SHP77 (cell line): ENCODE measurements around the gene DPP4.
"Not testable (repeated sequence)": the region's sequence is repeated elsewhere in the genome, so short reads cannot be mapped to it uniquely, and the experiment has no call there.

Experiments
- DNase-seq, 2 experiments: peaks; one replicate each; lab custom pipeline; 2025; lab: John Stamatoyannopoulos, UW

The DPP4 gene

GRCh38 chr2:161988589-161988988 is 85.4 kb downstream of the DPP4 start:
- DNase-seq: no peak

GRCh38 chr2:161987311-161987710 is 86.7 kb downstream of the DPP4 start:
- DNase-seq: no peak

GRCh38 chr2:161983866-161984265 is 90.1 kb downstream of the DPP4 start:
- DNase-seq: no peak

- DNase-seq: no peak
Observed at GRCh38 chr2:161983331-161983651, 90.7 kb downstream of the DPP4 start.

- no peak for DNase-seq
Observed at GRCh38 chr2:161982548-161983330, 91.3 kb downstream of the DPP4 start.

DNA sequence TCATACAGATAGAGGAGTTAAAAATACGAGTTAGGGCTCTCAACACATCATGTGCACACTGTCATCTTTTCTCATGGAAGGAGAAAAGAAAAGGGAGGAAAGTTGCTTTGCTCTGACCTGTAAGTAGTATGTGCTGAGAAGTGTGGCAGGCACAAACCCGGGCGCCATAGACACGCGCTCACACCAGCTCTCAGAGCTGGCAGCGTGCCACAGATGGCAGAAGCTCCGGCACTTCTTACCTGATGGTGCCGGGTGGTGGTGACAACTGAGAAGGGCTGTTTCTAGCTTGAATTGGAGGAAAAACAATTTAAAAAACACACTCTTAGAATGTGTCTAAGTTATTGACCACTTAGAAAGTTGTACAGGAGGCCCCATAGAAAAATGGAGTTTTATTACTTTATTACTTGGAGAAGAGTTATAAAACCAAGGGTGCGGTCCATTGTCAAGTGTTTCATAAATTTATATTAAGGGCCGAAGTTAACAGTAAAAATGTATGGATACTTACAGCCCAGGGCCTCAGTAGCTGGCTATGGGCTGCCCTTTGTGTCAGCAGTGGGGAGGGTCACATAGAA is 92.2 kb downstream of the DPP4 start:
- DNase-seq: no peak

DNA sequence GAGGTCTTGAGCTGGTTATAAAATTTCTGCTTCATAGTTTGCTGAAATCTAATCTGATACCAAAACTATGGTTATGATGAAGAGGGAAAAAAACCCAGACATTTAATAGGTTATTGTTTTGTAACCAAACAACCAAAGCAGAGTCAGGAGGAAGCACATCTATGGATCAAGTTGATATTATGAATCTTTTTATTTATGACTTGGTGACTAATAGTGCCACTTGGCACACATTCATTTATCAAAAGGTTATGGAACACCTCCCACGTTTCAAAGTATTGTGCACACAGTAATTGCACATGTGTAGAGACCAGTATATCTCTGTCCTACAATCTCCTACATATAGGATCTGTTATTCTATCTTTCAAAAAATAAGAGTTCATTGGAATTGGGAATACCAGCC is 93.0 kb downstream of the DPP4 start:
- DNase-seq: no peak

- DNase-seq: no peak
Observed at GRCh38 chr2:161979490-161979889, 94.5 kb downstream of the DPP4 start.

DNA sequence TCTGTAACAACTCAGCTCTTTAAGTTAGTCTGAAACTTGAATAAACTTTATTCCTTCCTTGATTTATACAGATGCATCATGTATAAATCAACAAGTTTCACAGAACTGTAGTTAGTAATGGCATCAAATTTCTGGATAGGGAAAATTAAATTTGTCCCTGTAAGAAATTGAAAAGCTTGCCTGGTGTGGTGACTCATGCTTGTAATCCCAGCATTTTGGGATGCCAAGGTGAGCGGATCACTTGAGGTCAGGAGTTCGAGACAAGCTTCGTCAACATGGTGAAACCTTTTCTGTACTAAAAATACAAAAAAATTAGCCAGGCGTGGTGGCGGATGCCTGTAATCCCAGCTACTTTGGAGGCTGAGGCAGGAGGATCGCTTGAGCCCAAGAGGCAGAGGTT is 96.1 kb downstream of the DPP4 start:
- not testable (repeated sequence) for DNase-seq

DNA sequence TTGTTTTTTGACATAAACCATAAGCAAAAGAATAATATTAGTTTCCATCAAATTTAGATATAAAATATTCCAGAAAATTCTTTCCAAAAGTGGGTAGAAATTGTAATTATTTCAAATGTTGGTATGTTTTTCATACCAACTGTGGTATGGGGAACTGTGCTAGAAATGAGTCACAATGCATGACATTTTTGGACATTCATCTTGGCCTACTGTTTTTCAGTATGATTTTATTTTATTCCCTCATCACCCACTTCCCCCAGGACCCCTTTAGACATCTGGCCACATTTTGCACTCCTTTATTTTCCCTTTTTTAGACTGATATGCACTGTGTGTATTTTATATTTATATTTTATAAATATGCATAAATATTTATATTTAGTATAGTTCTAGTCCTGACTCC is 97.1 kb downstream of the DPP4 start:
- DNase-seq: no peak

DNA sequence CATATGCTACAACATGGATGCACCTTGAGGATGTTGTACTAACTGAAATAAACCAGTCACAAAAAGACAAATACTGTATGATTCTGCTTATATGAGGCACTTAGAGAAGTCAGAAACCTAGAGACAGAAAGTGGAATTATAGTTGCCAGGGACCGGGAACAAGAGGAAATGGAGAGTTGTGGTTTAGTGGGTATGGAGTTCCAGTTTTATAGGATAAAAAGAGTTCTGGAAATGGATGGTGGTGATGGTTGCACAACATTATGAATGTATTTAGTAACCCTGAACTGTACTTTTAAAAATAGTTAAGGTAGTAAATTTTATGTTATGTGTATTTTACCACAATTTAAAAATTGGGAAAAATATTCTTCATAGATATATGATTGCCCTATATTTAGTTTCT is 97.7 kb downstream of the DPP4 start:
- no peak for DNase-seq

GRCh38 chr2:161975813-161976160 is 98.2 kb downstream of the DPP4 start:
- DNase-seq: no peak

GRCh38 chr2:161975062-161975812 is 98.8 kb downstream of the DPP4 start:
- DNase-seq: no peak

DNA sequence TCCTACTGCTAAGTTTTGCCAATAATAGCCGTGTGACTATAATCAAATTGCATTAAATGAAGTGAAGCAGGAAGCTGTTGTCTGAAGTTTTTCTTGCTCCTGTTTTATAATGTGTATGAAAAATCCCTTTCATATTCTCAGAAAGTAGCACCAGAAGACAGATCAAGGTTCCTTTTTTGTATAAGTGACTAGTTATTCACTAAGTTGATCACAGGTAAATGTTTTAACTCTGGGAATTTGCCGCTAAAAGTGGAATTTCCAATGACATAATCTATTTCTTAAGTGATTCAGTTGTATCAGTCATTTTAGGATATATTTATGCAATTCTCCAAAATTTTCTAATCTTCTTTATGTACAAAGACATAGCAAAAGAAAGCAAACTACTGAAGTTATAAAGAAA is 99.6 kb downstream of the DPP4 start:
- DNase-seq: no peak

DNA sequence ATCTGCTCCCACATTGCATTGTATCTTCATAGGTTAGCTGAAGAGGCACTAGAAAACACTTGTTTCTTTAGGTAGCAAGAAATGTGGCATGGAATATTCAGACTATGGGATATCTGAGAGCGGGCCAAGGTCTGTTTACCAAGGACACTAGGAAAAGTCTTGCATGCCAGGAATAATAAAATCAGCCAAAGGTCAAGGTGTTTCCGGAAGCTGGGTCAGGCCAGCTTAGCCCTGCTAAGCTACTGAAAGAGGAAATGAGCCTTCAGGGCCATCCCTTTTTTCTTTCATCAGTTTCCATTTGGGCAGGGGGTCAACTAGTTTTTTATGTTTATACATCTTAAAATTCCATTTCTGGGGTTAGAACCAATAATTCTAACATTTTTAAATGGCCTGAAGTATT is 101.1 kb downstream of the DPP4 start:
- DNase-seq: no peak

GRCh38 chr2:161972232-161972631 is 101.8 kb downstream of the DPP4 start:
- no peak for DNase-seq

- DNase-seq: no peak
Observed at GRCh38 chr2:161971551-161971950, 102.5 kb downstream of the DPP4 start.

DNA sequence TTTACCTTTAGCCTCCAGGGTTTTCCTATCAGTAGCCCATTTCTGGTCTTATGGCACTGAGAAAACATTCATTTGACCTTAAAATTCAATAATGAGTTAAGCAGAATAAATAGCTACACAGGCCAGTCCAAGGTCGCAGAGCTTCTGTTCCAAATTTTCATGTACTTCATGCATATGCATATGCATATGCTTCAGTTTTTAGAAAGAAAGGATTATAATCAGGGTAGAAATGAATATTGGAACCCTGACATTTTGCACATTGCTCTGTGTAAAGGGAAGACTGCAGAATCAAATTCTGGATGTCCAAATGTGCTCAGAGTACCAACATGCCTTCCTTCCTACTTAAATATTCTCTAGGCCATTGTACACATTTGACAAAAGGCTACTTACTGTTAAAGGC is 104.9 kb downstream of the DPP4 start:
- no peak for DNase-seq

DNA sequence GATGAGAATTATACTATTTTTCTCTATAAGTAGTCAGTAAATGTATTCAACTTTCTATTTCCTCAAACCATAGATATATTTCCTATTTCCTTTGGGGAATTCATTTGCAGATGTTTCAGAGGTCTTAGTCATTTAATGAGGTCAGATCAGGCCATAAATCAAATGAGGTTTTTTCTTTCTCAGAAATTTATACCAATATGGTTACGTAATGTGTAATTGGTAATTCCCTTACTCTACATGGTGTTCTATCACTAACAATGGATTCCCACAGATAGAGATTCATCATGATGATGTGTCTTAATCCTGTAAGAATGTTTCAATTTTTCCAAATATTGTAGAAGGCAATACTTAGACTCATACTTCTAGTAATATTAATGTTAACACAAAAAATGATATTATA is 108.0 kb downstream of the DPP4 start:
- DNase-seq: no peak

GRCh38 chr2:161964160-161964559 is 109.9 kb downstream of the DPP4 start:
- DNase-seq: no peak

DNA sequence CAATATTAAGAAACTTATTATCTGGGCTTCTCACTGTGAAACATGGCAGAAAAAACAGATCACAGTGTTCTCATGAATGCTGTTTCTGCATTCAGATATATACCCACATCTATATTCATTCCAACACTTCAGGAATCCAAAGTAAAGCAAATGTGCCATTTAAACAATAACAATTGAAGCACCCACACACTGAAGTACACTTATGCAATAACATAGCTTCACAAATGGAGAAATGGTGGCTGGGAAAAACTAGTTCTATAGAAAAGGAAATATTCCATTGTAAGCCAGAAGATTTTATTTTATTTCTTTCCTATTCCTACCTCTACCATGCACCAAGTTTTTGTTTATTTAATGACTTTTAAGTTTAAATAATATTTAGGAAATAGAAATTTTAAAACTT is 111.9 kb downstream of the DPP4 start:
- DNase-seq: no peak

DNA sequence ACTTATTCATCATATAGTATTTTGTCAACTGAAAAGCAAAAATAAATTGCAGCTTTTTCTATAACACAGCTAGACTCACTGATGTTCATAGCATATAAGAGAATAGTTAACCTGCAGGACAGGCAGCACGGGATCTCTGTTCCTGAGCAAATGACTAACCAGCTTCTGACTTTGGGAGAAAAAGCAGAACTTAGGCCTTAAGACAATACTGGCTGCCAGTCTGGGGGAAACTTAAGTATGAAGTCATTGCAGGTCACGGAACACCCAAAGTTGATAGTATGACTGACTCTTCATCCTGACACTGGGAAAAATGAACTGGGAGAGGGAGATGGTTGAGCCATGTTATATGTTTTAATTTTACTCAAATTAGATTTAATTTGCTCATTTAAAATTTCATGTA is 113.0 kb downstream of the DPP4 start:
- no peak for DNase-seq

- DNase-seq: no peak
Observed at GRCh38 chr2:161956738-161957137, 117.3 kb downstream of the DPP4 start.

- no peak for DNase-seq
Observed at GRCh38 chr2:161955211-161955610, 118.8 kb downstream of the DPP4 start.
